Activated B cell treated with CpG ODN at 0.5 μM for 24 hours (primary cell): ENCODE measurements around the gene ZSCAN5B. TPM values are rescaled to one million over a fixed set of nuclear protein-coding genes. Genes with fewer than 3 reads are reported as not detected.
"Not testable (repeated sequence)": the region's sequence is repeated elsewhere in the genome, so short reads cannot be mapped to it uniquely, and the experiment has no call there.

Source experiments
- ATAC-seq: fragments of 200-7000 bp; cut with Tn5 transposase; one replicate; pipeline ENCODE4 v1.10.0; 2021; ENCODE audit warnings: low read depth, mild to moderate bottlenecking, moderate library complexity
- CTCF ChIA-PET: fragments of 350-600 bp; sonication (Branson Sonifier 250); formaldehyde crosslinking; loops from one replicate; lab custom pipeline; 2021; ENCODE audit warnings: antibody characterized with exemption; lab: Charles Lee
- POLR2A ChIA-PET: fragments of 350-600 bp; sonication (Branson Sonifier 250); formaldehyde crosslinking; loops from one replicate; lab custom pipeline; 2021; ENCODE audit warnings: antibody characterized with exemption; lab: Charles Lee
- DNase-seq: peaks from one replicate; pipeline ENCODE4 v3.0.0; 2022
- H3K27ac Mint-ChIP-seq: one replicate; pipeline ENCODE4 v1.8.0; 2020; ENCODE audit warnings: mixed read lengths
- H3K27me3 Mint-ChIP-seq: one replicate; pipeline ENCODE4 v1.8.0; 2021; ENCODE audit warnings: mixed read lengths
- H3K36me3 Mint-ChIP-seq: one replicate; pipeline ENCODE4 v1.8.0; 2021; ENCODE audit warnings: low read depth, mixed read lengths
- H3K4me1 Mint-ChIP-seq: one replicate; pipeline ENCODE4 v1.8.0; 2021; ENCODE audit warnings: mixed read lengths
- H3K4me3 Mint-ChIP-seq: one replicate; pipeline ENCODE4 v1.8.0; 2020; ENCODE audit warnings: mild to moderate bottlenecking, mixed read lengths
- H3K9me3 Mint-ChIP-seq: one replicate; pipeline ENCODE4 v1.8.0; 2020; ENCODE audit warnings: mixed read lengths
- intact Hi-C: fragments of 100-400 bp; cut with micrococcal nuclease; formaldehyde crosslinking; loops from one replicate; pipeline ENCODE4 v1.15.1; 2024
- total RNA-seq: library from RNA; stranded (reverse); gene quantifications from 2 replicates; pipeline ENCODE4 v1.2.3, GENCODE V29; 2022
- TF ChIP-seq, protein P1 (sequence below): fragments of 200-600 bp; IDR thresholded peaks from one replicate; pipeline ENCODE4 v1.8.0; 2022; ENCODE audit warnings: antibody characterized with exemption, mild to moderate bottlenecking

ZSCAN5B gene, protein sequence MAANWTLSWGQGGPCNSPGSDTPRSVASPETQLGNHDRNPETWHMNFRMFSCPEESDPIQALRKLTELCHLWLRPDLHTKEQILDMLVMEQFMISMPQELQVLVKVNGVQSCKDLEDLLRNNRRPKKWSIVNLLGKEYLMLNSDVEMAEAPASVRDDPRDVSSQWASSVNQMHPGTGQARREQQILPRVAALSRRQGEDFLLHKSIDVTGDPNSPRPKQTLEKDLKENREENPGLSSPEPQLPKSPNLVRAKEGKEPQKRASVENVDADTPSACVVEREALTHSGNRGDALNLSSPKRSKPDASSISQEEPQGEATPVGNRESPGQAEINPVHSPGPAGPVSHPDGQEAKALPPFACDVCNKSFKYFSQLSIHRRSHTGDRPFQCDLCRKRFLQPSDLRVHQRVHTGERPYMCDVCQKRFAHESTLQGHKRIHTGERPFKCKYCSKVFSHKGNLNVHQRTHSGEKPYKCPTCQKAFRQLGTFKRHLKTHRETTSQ
- not detected in 2 replicates for total RNA-seq

DNA sequence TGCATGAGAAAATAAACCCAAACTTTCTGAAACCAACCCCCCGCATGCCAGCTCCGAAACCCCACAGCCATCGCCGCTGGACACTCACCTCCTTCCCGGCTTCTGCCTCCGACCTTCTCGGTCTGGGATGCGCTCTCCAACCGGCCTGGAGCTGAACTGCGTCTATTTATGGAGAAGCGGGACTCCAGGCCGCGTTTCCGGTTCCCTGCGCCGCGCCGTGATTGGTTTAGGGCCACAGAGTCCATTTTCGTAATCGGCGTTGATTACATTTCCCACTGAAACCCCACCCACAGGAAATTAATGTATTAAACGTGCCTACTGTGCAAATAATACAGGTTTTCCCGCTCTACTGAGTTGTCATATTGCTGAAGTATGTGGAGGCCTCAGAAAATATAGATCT is at the start of gene ZSCAN5B:
Gene ZSCAN5B (minus strand): TSS at position 138 of the 400 bp plus-strand sequence. CDS start 4,731 bp downstream, outside the sequence.
- intact Hi-C loops, DNase-seq, H3K4me3 Mint-ChIP-seq, H3K9me3 Mint-ChIP-seq, H3K4me1 Mint-ChIP-seq, H3K36me3 Mint-ChIP-seq, POLR2A ChIA-PET, H3K27ac Mint-ChIP-seq, CTCF ChIA-PET, ATAC-seq: not testable (repeated sequence)
- peaks cover 11% of the 10 kb centered on the region for H3K27me3 Mint-ChIP-seq

DNA sequence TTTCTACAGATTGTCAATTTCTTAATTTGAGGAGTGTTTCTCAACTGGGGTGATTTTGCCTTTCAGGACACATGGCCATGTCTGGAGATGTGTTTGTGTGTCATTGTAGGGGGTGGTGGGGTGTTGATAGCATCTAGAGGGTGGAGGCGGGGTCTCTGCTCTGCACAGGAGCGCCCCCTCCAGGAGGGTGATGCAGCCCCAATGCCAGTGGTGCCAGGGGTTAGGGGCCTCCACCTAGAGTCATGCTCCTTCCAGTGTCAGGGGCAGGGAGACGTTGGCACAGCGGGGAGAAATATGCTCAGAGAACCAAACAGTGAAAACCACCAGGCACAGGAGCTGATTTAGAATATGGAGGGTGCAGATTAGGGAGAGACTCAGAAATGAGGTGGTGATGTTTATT is 48.2 kb upstream of the ZSCAN5B start:
- H3K9me3 Mint-ChIP-seq, DNase-seq, POLR2A ChIA-PET, H3K27me3 Mint-ChIP-seq, H3K4me1 Mint-ChIP-seq, ATAC-seq, intact Hi-C loops, H3K4me3 Mint-ChIP-seq, H3K27ac Mint-ChIP-seq, CTCF ChIA-PET, H3K36me3 Mint-ChIP-seq: not testable (repeated sequence)

DNA sequence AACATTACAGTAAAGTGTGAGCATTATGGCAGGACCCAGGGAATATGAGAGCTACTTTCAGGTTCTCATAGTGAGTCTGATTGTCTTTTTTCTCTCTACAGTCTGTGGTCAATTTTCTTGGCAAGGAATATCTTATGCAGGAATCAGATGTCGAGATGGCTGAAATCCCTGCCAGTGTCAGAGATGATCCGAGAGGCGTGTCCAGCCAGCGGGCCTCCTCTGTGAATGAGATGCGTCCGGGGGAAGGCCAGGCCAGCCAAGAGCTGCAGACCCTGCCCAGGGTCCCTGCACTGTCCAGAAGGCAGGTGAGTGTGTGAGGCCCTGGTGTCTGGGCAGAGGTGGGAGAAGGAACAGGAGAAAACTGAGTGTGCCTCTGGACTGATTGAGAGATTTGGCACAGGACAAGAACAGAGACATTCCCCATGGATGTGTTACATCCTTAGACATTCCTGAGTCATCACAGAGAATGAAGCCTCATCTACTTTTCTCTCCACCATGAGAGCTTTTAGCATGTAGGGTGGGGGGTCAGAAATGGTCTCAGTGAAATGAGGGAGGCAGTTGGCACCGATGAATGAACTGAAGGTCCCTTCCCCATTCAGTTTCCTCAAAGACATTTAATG is 47.6 kb upstream of the ZSCAN5B start:
- ChIA-PET POLR2A (no interaction called here), CTCF (no interaction called here)
- H3K27me3 Mint-ChIP-seq, result no peaks in the 10 kb centered on the region
- intact Hi-C loops, result no loop called here
- H3K36me3 Mint-ChIP-seq, result no peaks in the 10 kb centered on the region
- ATAC-seq (no peak), DNase-seq (no peak)
- no peak overlapping the region for H3K27ac Mint-ChIP-seq
- no peaks in the 10 kb centered on the region for H3K9me3 Mint-ChIP-seq
- TF ChIP-seq, protein P1, sequence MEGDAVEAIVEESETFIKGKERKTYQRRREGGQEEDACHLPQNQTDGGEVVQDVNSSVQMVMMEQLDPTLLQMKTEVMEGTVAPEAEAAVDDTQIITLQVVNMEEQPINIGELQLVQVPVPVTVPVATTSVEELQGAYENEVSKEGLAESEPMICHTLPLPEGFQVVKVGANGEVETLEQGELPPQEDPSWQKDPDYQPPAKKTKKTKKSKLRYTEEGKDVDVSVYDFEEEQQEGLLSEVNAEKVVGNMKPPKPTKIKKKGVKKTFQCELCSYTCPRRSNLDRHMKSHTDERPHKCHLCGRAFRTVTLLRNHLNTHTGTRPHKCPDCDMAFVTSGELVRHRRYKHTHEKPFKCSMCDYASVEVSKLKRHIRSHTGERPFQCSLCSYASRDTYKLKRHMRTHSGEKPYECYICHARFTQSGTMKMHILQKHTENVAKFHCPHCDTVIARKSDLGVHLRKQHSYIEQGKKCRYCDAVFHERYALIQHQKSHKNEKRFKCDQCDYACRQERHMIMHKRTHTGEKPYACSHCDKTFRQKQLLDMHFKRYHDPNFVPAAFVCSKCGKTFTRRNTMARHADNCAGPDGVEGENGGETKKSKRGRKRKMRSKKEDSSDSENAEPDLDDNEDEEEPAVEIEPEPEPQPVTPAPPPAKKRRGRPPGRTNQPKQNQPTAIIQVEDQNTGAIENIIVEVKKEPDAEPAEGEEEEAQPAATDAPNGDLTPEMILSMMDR, result no peak
- H3K4me3 Mint-ChIP-seq, result no peak overlapping the region
- H3K4me1 Mint-ChIP-seq, result no peaks in the 10 kb centered on the region

DNA sequence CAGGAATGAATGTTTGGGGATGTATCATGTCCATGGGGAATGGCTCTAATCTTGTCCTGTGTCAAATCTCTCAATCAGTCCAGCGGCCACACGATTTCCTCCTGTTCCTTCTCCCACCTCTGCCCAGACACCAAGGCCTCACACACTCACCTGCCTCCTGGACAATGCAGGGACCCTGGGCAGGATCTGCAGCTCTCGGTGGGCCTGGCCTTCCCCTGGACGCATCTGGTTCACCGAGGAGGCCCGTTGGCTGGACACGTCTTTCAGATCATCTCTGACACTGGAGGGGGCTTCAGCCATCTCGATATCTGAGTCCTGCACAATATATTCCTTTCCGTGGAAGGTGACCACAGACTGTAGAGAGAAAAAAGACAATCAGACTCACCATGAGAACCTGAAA is 25.9 kb upstream of the ZSCAN5B start:
- Mint-ChIP-seq H3K9me3 (no peaks in the 10 kb centered on the region), H3K4me1 (no peaks in the 10 kb centered on the region), H3K36me3 (peaks cover 19% of the 10 kb centered on the region), H3K4me3 (no peak overlapping the region), H3K27ac (no peak overlapping the region), H3K27me3 (no peaks in the 10 kb centered on the region)
- DNase-seq, result no peak
- TF ChIP-seq, protein P1, result no peak
- ATAC-seq, result no peak
- intact Hi-C loops, result no loop called here
- POLR2A ChIA-PET, result no interaction called here
- CTCF ChIA-PET, result no interaction called here

DNA sequence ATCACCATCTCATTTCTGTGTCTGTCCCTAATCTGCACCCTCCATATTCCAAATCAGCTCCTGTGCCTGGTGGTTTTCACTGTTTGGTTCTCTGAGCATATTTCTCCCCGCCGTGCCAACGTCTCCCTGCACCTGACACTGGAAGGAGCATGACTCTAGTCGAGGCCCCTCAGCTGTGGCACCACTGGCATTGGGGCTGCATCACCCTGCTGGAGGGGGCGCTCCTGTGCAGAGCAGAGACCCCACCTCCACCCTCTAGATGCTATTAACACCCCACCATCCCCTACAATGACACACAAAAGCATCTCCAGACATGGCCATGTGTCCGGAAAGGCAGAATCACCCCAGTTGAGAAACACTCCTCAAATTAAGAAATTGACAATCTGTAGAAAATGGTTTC is 25.3 kb upstream of the ZSCAN5B start:
- ATAC-seq, result no peak
- POLR2A ChIA-PET, result no interaction called here
- peaks cover 4% of the 10 kb centered on the region for H3K27me3 Mint-ChIP-seq
- H3K9me3 Mint-ChIP-seq, result no peaks in the 10 kb centered on the region
- no peak overlapping the region for H3K27ac Mint-ChIP-seq
- H3K36me3 Mint-ChIP-seq, result peaks cover 19% of the 10 kb centered on the region
- no peak overlapping the region for H3K4me3 Mint-ChIP-seq
- intact Hi-C loops, result no loop called here
- DNase-seq, result no peak
- peaks cover 2% of the 10 kb centered on the region for H3K4me1 Mint-ChIP-seq
- CTCF ChIA-PET, result no interaction called here
- TF ChIP-seq, protein P1, result no peak

DNA sequence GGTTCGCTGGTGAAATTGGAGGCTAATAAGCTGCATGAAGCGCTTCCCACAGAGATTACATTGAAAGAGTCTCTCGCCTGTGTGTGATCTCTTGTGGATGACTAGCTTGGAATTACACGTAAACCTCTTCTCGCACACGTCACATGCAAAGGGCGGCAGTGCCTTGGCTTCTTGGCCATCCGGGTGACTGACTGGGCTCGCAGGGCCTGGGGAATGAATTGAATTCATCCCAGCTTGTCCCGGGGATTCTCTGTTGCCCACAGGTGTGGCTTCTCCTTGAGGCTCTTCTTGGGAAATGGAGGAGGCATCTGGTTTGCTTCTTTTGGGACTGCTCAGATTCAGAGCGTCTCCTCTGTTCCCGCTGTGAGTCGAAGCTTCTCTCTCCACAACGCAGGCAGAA is 24.3 kb upstream of the ZSCAN5B start:
- intact Hi-C loops, result no loop called here

DNA sequence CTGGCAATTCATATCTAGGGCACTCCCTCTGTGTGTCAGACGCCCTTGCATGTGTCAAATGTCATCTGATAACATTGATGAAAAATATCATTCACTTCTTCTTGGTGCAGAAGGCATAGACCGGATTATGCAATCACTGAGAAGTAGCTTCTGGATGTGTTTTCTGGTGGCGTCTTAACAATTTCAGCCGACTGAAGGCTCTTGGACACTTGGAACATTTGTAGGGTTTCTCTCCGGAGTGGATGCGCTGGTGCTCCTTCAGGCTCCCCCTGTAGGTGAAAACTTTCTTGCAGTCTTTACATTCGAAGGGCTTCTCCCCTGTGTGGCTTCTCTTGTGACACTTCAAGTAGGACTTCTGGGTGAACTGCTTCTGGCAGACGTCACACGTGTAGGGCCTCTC is 23.9 kb upstream of the ZSCAN5B start:
- H3K4me1 Mint-ChIP-seq, intact Hi-C loops, H3K27ac Mint-ChIP-seq, POLR2A ChIA-PET, H3K4me3 Mint-ChIP-seq, H3K9me3 Mint-ChIP-seq, H3K27me3 Mint-ChIP-seq, ATAC-seq, DNase-seq: not testable (repeated sequence)
- H3K36me3 Mint-ChIP-seq, result peaks cover 19% of the 10 kb centered on the region
- CTCF ChIA-PET, result interaction anchor here (1.4 kb wide), 1 partner anchor 141 kb away, joined by 4 read pairs; no protein-coding TSS in a partner anchor

More for the DNA sequence above, 24.3 kb upstream of the ZSCAN5B start:
- Mint-ChIP-seq H3K36me3 (peaks cover 19% of the 10 kb centered on the region), H3K4me1 (peaks cover 6% of the 10 kb centered on the region), H3K27ac (no peak overlapping the region), H3K27me3 (peaks cover 8% of the 10 kb centered on the region), H3K9me3 (no peaks in the 10 kb centered on the region), H3K4me3 (no peak overlapping the region)
- DNase-seq, result no peak
- ChIA-PET CTCF (interaction anchor here (1.4 kb wide), 1 partner anchor 141 kb away, joined by 4 read pairs; no protein-coding TSS in a partner anchor), POLR2A (no interaction called here)
- TF ChIP-seq, protein P1, result no peak
- no peak for ATAC-seq
